Measurements from ENCODE around the gene ATF7IP2. TPM values are rescaled to one million over a fixed set of nuclear protein-coding genes. Genes with fewer than 3 reads are reported as not detected.
A peak's percentile ranks its signal among the peaks of the same experiment; 100 is the strongest.
"Not testable (repeated sequence)": the region's sequence is repeated elsewhere in the genome, so short reads cannot be mapped to it uniquely, and the experiment has no call there.

ATF7IP2 gene
- total RNA-seq, 1 experiment from 2014 or later: 0.41 TPM

DNA sequence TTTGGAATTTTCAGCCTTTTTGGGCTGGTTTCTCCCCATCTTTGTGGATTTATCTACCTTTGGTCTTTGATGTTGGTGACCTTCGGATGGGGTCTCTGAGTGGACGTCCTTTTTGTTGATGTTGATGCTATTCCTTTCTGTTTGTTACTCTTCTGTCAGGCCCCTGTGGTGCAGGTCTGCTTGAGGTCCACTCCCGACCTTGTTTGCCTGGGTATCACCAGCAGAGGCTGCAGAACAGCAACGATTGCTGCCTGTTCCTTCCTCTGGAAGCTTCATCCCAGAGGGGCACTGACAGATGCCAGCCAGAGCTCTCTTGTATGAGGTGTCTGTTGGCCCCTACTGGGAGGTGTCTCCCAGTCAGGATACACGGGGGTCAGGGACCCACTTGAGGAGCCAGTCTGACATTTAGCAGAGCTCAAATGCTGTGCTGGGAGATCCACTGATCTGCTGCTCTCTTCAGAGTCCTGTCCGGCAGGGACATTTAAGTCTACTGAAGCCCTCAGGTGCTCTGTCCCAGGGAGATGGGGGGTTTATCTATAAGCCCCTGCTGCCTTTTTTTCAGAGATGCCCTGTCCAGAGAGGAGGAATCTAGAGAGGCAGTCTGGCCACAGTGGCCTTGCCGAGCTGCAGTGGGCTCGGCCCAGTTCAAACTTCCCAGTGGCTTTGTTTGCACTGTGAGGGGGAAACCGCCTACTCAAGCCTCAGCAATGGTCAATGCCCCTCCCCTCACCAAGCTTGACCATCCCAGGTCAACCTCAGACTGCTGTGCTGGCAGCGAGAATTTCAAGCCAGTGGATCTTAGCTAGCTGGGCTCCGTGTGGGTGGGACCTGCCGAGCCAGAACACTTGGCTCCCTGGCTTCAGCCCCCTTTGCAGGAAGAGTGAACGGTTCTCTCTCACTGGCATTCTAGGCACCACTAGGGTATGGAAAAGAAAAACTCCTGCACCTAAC, 66.6 kb downstream of the ATF7IP2 start:
- not testable (repeated sequence) for DNase-seq (ENCODE audit: low spot score)

GRCh38 chr16:10453159-10453510, 67.3 kb downstream of the ATF7IP2 start:
- no peak for DNase-seq (ENCODE audit: low spot score)

- DNase-seq (ENCODE audit: low spot score): no peak
Measured at GRCh38 chr16:10465821-10466220, 80.0 kb downstream of the ATF7IP2 start.

DNA sequence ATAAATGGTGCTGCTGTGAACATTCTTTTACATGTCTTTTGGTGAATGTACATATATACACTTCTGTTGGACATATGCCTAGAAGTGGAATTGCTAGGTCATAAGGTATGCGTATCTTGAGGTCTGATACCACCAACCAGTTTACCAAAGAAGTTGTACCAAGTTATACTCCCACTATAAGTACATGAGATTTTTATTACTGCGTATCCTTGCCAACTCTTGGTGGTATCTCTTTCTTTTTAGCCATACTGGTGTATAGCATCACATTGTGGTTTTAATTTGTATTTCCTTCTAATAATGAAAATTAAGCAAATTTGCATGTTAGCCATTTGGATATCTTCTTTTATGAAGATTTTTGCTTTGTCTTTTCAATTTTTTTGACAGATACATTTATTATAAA, 80.5 kb downstream of the ATF7IP2 start:
- DNase-seq (ENCODE audit: low spot score): no peak

DNA sequence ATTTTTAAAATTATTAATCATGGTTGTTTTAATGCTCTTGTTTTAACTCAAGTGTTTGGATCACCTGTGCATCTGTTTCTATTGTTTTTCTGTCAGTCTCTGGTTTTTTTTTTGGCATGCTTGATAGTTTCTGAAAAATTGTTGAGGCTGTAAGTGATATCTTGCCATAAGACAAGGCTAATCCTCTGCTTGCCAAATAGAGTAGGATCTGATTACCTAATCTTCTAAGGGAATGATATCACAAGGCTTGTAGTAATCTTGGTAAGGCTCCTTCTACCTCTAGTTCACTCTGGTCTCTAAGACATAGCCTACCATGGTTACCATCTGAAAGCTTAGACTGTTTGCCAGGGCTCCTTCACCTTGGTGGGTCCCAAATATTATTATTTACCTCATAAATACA, 81.0 kb downstream of the ATF7IP2 start:
- DNase-seq (ENCODE audit: low spot score): no peak

DNA sequence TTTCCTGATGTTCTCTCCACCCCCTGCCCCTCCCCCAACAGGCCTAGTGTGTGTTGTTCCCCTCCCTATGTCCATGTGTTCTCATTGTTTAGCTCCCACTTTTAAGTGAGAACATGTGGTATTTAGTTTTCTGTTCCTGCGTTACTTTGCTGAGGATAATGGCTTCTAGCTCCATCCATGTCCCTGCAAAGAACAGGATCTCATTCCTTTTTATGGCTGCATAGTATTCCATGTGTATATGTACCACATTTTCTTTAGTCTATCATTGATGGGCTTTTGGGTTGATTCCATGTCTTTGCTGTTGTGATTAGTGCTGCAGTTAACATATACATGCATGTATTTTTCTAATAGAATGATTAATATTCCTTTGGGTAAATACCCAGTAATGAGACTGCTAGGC, 90.8 kb downstream of the ATF7IP2 start:
- not testable (repeated sequence) for DNase-seq (ENCODE audit: low spot score)

- DNase-seq (ENCODE audit: low spot score): no peak
Measured at GRCh38 chr16:10480151-10480550, 94.3 kb downstream of the ATF7IP2 start.

- DNase-seq (ENCODE audit: low spot score): no peak
Measured at GRCh38 chr16:10485159-10485558, 99.3 kb downstream of the ATF7IP2 start.

DNA sequence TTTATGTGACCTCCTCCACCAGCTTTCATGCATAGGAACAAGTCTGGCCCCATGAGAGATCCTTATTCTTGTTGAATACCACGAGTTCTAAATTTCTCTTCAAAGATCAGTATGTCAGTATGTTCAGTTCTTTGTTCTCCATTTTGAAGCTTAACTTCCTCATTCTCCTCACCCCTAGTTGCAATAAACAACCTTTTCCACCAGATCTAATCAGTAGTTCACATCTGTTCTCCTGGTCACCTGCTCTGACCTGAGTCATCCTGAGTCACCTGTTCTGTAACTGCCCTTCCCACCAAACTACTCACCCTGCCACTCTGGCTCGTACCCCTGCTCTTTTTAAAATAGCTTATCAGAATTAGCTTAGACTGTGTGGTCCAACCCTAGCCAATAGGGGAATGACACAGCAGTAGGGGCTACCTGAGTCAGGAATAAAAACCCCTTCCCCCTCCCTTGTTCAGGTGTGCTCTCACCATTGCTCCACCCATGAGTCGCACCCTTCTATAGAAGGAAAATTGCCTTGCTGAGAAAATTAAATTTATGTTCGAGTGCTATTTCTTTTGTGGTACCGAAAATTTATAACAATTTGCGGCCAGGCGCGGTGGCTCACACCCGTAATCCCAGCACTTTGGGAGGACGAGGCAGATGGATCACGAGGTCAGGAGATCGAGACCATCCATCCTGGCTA, 100.0 kb downstream of the ATF7IP2 start:
- DNase-seq (ENCODE audit: low spot score): no peak

DNA sequence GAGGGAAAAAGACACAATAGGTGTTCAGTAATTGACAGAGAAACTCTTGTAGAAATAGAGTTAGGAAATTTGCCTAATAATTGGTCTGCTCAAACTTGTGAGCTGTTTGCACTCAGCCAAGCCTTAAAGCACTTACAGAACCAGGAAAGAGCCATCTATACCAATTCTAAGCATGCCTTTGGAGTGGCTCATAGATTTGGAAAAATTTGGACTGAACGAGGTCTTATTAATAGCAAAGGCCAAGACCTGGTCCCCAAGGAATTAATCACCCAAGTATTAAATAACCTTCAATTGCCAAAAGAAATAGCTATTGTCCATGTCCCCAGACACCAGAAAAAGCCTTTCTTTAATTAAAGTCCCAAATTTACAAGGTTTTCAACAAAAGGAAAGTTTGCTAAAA, 104.3 kb downstream of the ATF7IP2 start:
- DNase-seq (ENCODE audit: low spot score): no peak

- DNase-seq (ENCODE audit: low spot score): no peak
Measured at GRCh38 chr16:10493276-10493675, 107.4 kb downstream of the ATF7IP2 start.

- no peak for DNase-seq (ENCODE audit: low spot score)
Measured at GRCh38 chr16:10494343-10495030, 108.6 kb downstream of the ATF7IP2 start.

GRCh38 chr16:10495031-10495345, 109.1 kb downstream of the ATF7IP2 start:
- no peak for DNase-seq (ENCODE audit: low spot score)

- no peak for DNase-seq (ENCODE audit: low spot score)
Measured at GRCh38 chr16:10497132-10498101, 111.6 kb downstream of the ATF7IP2 start.

DNA sequence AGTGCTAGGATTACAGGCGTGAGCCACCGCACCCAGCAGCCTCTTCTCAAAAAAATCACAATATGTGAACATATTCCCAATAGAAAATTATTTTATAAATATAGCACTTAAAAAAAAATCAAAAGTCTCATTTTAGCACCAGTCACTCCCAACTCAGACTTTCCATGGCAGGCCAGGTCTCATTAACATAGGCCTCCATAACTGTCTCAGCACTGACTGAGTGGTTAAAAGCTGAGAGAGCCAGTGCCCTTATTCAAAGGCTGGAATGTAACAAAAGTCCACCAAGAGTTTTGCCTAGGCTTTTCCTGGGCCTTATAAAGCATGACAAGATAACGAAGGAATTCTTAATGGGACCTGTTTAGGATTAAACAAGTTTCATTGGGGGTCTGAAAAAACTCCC, 114.7 kb downstream of the ATF7IP2 start:
- no peak for DNase-seq (ENCODE audit: low spot score)

- no peak for DNase-seq (ENCODE audit: low spot score)
Measured at GRCh38 chr16:10501016-10501607, 115.3 kb downstream of the ATF7IP2 start.

DNA sequence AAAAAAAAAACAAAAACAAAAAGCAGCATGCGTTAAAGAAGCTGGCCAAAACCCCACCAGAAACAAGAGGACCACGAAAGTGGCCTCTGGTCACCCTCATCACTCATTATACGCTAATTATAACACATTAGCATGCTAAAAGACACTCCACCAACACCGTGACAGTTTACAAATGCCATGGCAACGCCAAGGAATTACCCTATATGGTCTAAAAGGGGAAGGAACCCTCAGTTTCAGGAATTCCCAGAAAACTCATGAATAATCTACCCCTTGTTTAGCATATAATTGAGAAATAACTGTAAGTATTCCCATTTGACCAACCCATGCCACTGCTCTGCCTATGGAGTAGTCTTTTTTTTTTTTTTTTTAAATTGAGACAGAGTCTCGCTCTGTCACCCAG, 116.9 kb downstream of the ATF7IP2 start:
- no peak for DNase-seq (ENCODE audit: low spot score)

- peak; percentile 36 for DNase-seq (ENCODE audit: low spot score)
Measured at GRCh38 chr16:10504404-10504885, 118.6 kb downstream of the ATF7IP2 start.

- DNase-seq (ENCODE audit: low spot score): not testable (repeated sequence)
Measured at GRCh38 chr16:10505286-10505685, 119.4 kb downstream of the ATF7IP2 start.

DNA sequence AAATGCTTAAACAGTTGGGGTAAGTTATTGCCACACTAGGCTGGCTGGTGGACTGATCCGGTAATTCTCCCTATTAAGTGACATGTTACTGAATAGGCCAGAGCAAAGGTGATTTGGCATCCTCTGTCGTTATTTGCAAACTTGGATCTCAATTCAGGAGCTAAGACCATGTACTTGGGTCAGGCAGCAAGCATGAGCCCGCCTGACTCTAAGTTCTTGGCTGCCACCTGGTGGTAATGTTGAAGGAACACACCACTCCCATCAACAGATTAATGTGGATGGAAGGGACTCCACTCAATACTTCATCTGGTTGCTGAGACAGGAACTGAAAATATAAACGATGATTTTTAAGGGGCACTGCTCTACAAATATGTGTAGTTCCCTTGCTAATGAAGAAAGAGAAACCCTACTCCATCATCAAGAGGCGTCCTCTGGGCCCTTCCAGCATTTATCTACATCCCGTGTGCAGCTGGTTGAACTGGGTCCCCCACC, 123.7 kb downstream of the ATF7IP2 start:
- peak; percentile 87 for DNase-seq (ENCODE audit: low spot score)

- DNase-seq (ENCODE audit: low spot score): no peak
Measured at GRCh38 chr16:10510279-10510678, 124.4 kb downstream of the ATF7IP2 start.

Data from HT-29 (cell line).